HG03442 (cell line): ENCODE results near the gene PTPRD.

Experiments used
- ATAC-seq: cut with Tn5 transposase; IDR thresholded peaks from one replicate; pipeline ENCODE4 v1.9.1; 2021; ENCODE audit warnings: mild to moderate bottlenecking, moderate library complexity; ENCODE audit not compliant: unreplicated experiment

PTPRD gene

DNA sequence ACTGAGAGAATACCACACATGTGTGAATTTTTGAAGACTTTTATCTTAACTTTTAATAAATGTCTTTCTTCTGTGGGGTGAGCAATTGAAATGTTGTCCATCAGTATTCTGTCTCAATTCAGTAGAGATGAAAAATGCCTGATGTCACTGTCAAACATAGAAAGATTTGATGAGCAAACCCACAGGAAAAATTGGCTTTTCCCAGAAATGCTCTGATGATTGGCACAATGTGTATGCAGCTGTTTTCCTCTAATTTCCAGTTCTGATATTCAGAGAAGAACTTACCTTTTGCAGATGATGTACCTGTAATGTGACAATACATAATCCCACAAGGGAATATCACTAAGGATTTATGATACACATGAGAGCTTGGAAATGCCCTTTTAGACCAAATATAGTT, 340.0 kb downstream of the PTPRD start:
- ATAC-seq, result no peak

DNA sequence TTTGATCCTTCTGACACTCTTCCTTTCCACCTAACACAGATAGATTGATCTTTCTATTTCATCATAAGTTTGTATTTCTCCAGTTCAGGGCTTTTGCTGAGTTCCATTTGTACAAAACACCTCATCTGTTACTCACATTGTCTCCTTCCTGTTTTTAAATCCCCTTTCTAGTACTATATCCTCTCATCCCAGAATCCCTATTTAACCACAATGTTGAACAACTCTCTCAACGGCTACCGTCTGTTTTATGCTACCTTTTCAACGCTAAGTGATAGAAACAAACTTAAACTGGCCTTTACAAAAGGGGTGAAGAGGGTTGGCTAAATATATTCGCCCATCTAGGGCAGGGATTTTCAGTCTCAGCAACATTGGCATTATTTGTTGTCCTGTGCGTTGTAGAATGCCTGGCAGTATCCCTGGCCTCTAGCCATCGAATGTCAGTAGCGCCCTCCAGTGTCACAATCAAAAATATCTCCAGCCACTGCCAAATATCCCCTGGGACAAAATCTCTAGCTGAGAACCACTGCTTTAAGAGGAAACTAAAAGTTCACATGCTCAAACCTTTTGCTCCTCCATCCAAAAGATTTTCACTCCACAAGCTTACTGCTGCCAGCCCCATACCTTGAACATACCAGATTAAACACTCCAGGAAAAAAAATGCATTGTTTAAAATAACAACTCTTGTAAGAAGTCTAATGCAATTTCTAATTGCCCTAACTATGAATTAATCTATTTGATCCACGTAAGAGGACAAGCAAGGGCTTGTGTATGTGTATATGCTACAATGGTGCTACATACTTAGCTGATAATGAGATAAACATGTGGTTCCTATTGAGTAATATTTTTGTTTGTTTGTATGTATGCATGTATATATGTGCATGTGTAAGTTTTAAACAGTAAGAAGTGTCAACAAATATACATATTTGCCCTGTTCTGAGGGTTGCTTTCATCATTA, 344.0 kb downstream of the PTPRD start:
- ATAC-seq, result peak; percentile 48

DNA sequence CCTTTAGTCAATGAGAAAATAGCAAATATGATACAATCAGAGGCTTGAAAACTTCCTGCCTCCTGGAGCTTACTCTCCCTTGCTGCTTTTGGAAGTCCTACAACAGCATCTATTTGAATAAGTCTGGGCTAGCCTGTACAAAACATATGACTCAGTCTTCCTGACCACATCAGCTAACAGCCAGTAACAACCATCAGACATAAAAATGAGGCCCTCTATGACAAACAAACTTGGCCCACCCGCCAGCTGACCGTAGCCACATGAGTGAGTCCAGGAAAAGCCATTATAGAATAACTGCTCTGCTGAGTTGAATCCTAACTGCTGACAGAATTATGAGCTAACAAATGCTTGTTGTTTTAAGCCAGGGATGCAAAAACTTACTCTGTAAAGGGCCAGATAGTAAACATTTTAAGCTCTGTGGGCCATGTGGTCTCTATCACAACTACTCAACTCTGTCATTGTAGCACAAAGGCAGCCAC, 347.6 kb downstream of the PTPRD start:
- no peak for ATAC-seq

DNA sequence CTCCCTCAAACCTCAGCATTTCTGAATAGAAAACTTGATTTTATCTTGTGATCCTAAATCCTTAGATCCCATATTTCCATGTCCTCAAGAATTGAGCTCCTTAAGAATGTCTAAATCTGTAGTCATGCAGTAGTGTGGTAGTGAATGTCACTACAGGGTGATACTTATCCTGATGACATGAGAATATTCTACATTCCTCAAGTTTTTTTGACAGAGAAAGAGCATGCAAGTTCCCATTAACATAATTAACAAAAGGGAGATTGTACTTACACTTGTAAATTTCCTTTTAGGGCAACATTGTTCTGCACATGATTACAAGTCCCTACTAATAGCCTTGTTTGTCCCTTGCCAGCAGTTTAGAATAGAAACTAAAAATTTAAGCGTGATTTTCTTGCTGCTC, 352.3 kb downstream of the PTPRD start:
- no peak for ATAC-seq

DNA sequence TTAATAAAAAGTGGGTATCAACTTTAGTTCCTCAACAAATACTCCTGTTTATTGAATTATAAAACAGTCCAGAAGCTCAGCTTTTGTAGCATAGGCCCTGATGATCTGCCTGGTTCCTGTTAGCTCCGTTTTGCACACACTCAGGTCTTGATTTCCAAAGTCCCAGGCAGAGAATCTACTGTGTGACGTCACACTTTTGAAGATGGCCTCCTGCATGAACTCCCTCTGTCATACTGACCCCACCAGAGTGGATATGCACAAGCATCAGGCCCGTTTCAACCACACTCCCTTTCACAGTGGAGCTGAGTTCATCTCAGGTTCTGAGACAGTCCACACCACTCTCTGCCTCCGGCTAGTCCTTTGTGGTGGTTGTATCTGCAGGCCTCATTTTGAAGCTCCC, 353.1 kb downstream of the PTPRD start:
- no peak for ATAC-seq

DNA sequence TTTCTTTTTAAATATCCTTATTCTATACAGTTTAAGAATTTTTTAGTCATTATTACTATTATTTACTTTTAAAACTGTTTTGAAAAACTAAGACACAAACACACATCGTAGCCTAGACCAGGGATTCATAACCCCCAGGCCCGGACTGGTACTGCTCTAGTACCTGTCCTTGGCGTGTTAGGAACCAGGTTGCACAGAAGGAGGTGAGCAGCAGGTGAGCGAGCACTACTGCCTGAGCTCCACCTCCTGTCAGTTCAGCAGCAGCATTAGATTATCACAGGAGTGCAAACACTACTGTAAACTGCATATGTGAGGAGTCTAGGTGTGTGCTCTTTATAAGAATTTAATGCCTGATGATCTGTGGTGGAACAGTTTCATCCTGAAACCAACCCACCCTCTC, 357.0 kb downstream of the PTPRD start:
- no peak for ATAC-seq

DNA sequence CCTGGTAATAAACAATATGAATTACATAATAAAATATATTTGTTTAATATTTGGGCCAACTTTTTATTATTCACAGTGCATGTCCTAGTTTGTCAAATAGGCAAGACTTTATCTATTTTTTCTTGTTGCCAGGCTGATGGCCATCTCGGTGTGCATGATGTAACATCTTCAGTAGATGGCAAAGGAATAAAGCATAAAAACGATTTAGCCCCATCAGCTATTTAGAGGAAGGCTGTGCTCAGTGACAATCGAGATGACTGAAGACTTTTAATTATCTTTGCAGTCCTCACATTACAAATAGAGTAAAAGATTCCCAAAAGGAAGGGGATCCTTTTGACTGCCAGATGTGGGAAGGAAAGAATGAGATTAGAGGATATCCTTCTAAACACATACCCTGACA, 358.5 kb downstream of the PTPRD start:
- ATAC-seq, result no peak

DNA sequence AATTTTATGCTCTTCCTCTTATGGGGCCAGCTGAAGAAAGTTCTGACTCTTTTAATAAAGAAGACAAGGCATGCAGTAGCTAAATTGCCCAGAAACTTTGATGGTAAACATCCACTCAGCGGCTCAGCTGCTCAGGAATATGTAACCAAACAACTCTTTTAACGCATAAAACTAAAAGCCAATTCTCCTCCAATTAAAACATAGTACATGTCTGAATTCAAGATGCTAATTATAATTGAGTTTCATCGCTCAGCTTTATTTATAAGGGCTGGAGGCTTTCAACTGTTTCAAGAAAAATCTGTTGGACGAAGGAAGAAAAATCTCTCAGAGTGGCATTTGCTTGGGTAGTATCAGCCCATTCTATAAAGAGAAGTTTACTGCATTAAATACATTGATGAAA, 359.5 kb downstream of the PTPRD start:
- no peak for ATAC-seq

DNA sequence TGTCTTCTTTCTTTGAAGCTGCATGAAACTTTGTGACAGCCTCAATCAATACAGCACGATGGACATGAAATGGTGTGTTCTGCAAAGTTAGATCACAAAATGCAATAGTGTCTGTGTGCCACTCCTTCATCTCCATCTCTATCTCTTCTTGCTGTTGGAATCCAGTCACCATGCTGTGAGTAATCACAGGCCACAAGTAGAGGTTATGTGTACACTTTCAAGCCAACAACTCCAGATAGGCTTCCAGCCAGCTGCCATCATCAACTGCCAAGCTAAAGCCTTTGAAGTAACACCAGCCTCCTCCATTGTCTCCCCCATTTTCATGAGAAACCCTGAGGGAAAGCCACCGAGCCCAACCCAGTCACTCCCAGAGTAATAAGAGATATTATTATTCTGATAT, 360.6 kb downstream of the PTPRD start:
- ATAC-seq, result no peak

DNA sequence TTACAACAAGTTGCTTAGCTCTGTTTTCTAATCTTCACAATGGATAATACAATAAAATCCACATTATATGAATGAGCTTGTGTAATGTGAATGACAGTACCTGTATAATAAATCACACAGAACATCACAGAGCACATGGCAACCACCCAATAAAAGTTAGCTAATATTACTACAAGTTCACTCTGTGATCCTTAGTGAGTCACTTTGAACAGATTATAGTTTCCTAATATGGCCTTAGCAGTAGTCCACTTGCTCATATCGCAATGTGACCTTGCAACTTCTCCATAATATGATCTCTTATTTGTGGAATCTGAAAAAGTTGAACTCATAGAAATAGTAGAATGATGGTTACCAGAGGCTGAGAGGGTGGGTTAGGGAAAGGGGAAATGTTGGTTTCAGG, 361.3 kb downstream of the PTPRD start:
- no peak for ATAC-seq

DNA sequence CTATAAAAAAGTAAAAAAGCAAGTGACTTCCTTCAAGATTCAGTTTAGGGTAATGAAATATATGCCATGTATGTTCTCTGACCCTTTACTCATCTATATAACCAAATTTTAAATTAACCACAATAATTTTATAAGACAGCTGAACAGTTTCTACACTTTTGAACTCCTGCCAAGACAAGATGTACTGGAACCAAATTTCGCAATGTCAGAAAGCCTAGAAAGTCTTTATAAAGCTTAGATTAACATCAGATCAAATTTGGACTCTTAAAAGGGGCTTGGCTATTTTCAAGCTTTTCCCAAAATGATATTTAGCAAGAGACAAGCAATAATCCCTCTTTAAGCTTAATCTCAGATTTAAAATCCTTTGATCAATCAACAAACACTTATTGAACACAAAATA, 362.6 kb downstream of the PTPRD start:
- ATAC-seq, result no peak

DNA sequence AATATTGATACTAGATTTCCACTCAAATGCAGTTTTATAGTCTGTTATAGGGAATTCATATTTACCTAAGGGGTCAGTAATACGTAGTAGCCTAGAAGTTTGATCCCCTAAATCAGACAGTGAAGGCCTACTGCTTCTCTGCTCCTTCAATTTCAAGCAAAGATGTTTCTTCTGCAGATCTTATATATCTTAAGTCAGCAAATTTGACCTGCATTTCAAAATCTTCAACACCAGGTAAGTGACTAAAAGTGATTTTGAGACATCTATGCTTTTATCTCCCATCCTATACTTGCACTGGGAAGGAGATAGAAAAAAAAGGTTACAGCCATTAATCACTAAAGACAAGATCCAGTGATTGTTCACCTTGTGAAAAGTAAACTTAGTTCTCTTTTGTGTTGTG, 363.9 kb downstream of the PTPRD start:
- ATAC-seq, result no peak

DNA sequence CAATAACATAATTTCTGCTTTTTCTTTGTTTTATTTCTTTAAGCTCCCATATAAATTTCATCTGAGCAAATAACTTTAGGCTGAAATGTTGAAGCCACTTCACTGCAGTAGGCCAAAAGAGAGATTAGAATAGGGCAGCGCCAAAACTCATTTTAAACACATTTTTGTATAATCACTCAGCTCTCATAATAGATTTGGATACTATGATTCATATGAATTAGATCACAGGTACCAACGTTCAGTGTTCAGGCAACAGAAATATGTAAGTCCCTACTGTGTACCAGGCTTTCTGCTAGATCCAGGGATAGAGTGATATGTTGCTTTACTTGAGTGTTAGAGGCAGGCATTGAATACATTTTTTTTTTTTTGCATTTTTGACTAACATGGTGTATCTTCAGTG, 370.5 kb downstream of the PTPRD start:
- ATAC-seq, result no peak

DNA sequence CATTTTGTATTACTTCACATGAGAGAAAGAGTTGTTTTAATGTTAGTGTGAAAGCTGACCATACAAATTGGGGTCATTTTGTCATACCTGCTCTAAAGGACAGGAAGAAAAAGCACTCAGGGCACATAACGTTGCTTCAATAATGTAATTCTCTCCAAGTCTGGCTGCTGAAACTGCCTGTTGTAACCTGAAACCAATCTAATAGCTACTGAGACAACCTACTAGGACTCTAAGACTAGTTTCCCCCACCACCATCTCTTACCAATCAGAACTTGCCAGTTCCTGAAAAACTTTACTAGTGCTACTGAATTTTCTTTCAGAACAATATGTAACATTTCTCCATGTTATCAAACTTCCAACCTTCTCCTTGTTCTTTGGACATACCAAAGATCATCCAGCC, 374.7 kb downstream of the PTPRD start:
- no peak for ATAC-seq

DNA sequence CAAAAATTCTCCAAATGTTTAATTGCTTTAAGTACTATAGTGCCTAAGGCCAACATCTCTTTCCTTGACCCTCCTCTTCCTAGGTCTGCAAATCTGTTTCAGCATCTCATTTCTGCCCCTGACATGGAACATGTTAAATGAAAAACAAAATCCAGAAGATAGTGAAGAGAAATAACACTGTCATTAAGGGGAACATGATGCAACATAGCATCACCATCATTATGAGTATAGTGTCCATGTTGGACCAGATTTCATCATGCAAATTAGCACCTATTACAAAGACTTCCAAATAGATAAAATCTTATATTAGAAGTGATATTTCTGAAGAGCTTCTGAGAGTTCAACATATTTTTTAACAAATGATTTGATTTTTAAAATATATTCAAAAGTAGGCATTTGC, 375.2 kb downstream of the PTPRD start:
- no peak for ATAC-seq

DNA sequence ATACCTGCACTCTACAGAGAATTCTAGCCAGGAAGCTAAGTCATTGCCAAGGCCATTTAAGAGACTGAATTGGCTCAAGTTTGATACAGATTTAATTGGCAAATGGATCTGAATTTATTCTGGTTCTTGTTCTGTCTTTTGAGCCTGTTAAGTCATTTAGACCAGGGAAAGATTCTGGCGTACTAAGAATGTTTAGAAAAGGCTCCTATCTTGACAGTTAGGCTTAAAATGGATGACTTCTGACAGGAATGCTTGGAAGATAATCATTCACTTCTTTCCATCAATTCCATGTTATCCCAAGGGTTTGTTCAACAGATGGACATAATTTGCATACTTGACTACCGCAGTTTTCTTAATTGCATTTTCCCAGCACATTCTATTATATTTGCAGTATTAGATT, 376.6 kb downstream of the PTPRD start:
- no peak for ATAC-seq

DNA sequence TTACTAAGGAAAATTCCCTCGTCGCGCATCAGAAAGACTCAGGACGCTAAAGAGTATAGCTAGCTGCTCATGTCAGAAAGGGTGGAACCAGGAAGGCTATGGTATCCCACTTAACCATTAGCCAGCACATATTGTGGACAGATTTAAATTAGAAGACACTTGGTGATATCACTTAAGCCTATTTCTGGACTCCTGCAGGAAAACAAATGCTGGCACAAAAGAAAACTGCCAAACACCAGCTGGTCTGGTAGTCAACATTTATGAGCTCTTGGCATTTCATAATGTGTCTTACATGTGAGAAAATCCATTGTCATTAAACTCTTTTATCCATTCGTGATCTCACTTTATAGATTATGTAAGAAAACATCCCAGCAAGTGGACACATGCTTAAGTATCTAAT, 377.4 kb downstream of the PTPRD start:
- no peak for ATAC-seq

DNA sequence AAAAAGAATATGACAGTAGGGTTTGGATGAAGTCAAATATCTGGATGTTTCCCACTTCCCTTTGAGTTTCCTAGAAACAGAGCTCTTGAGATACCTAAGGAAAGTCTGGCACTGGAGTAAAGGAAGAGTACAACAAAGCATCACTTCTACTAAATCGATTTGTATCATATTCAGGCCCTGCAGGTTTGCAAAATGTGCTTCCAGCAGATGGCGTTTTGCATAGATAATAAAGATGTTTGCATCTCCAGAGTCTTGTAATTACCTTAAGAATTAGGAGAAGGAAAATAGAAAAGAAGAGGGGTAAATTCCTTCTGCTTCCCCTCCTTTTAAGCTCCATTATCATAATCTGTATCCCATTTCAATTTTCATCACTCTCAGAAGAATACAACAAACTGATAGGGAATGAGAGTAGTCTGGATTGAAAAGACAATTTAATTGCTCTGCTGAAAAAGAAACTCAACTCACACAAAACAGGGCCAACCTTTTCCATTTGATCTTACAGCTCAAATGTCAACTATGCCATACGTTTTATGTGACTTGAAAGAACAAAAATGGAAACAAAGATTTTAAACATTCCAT, 380.4 kb downstream of the PTPRD start:
- ATAC-seq, result no peak

DNA sequence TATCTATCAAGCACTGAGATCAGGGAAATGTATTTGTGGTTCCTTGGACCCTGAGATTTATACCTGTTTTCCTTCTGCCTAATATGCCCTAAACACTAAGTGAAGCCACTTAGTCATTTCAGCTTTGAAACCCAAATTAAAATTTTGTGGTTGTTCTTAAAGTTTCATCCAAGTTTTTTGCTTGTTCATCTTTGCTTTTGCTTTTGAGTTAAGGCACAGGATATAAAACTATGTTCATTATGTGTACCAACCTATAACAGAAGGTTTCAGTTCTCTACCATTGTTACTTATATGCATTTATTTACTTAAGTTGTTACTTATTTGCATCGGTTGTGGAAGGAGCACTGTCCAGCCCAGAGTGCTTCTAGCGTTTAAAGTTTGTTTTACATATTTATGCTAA, 382.3 kb downstream of the PTPRD start:
- ATAC-seq, result no peak

DNA sequence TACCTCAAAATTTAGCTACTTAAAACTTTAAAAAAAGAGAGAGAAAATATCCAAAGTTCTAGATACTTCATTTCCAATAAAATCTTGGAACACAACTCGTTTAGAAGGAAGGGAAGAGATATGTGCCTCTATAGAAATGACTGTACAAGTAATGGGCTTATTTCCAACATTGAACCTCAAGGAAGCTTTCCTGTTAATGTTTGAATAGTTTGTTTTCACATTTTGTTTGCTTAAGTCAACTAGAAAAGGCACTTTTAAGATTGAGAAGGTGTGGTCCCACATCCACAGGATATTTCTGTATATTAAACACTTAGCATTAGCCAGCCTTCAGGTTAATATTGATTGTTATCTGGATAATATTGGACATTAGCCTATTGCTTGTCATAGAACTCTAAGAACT, 384.7 kb downstream of the PTPRD start:
- ATAC-seq, result no peak

DNA sequence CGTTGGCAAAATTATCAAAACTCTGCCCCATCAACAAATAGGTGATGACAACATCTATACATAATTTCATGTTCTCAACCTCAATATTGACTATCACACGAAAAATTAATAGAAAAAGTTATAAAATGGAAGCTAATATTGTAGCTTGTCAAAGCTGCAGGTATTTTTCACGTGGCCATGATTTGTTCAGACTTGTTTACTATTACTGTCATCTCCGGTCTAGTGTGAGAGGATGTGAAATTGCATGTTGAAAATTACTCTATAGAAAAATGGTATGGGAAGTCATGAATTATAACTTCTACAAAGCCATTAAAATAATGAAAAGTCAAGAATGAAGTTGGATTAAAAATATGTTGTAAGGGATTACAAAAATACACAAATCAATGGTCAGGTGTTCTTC, 385.8 kb downstream of the PTPRD start:
- ATAC-seq, result no peak

DNA sequence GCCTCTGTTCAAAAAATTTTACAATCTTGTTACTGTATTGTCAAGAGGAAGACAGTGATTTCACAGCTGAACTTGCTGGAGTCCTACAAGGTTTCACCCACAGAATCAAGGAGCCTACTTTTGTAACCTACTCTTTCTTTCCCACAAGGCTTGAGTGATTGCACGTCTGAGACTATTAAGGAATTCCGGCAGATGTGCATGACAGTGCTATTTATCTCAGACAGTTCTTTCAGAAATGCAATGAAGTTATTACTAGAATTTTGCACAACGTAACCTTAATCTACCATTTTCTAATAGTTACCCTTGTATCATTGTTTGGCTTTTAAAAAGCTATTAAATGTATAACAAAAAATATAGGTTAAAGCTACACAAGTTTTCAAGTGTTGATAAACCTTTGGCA, 400.1 kb downstream of the PTPRD start:
- no peak for ATAC-seq

DNA sequence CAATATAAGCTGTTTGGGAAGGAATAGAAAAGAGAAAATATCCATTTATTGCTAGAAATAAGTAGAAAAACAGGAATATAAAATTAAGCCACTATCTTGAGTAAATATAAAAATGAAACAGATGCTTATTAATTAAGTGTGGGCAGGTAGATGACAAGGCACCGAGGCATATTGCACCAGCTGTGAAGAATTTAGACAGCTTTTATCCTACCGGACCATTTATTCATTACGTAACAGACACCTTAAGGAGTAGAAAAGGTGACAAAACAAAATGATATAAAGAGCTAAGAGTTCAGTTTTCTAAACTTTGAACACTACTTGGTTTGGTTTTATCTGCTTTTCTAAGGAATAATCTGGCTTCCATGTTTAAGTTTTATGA, 404.1 kb downstream of the PTPRD start:
- no peak for ATAC-seq
